Activated T-helper 1 cell treated with anti-CD3 and anti-CD28 coated beads, Interleukin-12 subunit alpha, Interleukin-12 subunit beta, Interleukin-2, Interleukin-4 antibody, amounts not matched to agents 30 ng/mL and 10 ng/mL and 1 ng/mL, durations not matched to agents 14 hours and 24 hours and 36 hours (primary cell): ENCODE results near the gene RPUSD3. TPM values are rescaled to one million over a fixed set of nuclear protein-coding genes. Genes with fewer than 3 reads are reported as not detected.

Source experiments
- DNase-seq: peaks from one replicate; pipeline ENCODE4 v3.0.0; 2021; ENCODE audit warnings: low spot score
- H3K27ac Mint-ChIP-seq: one replicate; pipeline ENCODE4 v1.8.0; 2021; ENCODE audit warnings: mild to moderate bottlenecking, mixed read lengths
- H3K27me3 Mint-ChIP-seq: one replicate; pipeline ENCODE4 v1.8.0; 2022; ENCODE audit warnings: mild to moderate bottlenecking, moderate library complexity, mixed read lengths; ENCODE audit not compliant: insufficient read depth
- H3K36me3 Mint-ChIP-seq: one replicate; pipeline ENCODE4 v1.8.0; 2021; ENCODE audit warnings: low read depth, mixed read lengths
- H3K4me1 Mint-ChIP-seq: one replicate; pipeline ENCODE4 v1.8.0; 2021; ENCODE audit warnings: low read depth, mixed read lengths
- H3K4me3 Mint-ChIP-seq: one replicate; pipeline ENCODE4 v1.8.0; 2021; ENCODE audit warnings: mild to moderate bottlenecking, moderate library complexity, mixed read lengths
- H3K9me3 Mint-ChIP-seq: one replicate; pipeline ENCODE4 v1.8.0; 2021; ENCODE audit warnings: mixed read lengths
- intact Hi-C: fragments of 100-400 bp; cut with micrococcal nuclease; formaldehyde crosslinking; loops from one replicate; pipeline ENCODE4 v1.15.1; 2024
- total RNA-seq: library from RNA; stranded (reverse); gene quantifications from 2 replicates; pipeline ENCODE4 v1.2.3, GENCODE V29; 2022

The RPUSD3 gene
- total RNA-seq, 1 donor from 2014 or later: 79.5 TPM

GRCh38 chr3:9838856-9839255 lies 5.0 kb downstream of the RPUSD3 start:
- H3K36me3 Mint-ChIP-seq: peaks cover 32% of the 10 kb centered on the region
- no peaks in the 10 kb centered on the region for H3K9me3 Mint-ChIP-seq
- H3K4me3 Mint-ChIP-seq: no peak overlapping the region
- H3K27ac Mint-ChIP-seq: no peak overlapping the region
- peaks cover 10% of the 10 kb centered on the region for H3K4me1 Mint-ChIP-seq
- DNase-seq: no peak
- H3K27me3 Mint-ChIP-seq: no peaks in the 10 kb centered on the region
- intact Hi-C loops: no loop called here

GRCh38 chr3:9837701-9838582 lies 5.9 kb downstream of the RPUSD3 start:
- no peak for DNase-seq
- Mint-ChIP-seq H3K4me3 (no peak overlapping the region), H3K36me3 (peaks cover 32% of the 10 kb centered on the region), H3K27me3 (no peaks in the 10 kb centered on the region), H3K9me3 (no peaks in the 10 kb centered on the region), H3K27ac (no peak overlapping the region), H3K4me1 (peaks cover 10% of the 10 kb centered on the region)
- intact Hi-C loops: no loop called here

- Mint-ChIP-seq H3K4me1 (peaks cover 7% of the 10 kb centered on the region), H3K27me3 (no peaks in the 10 kb centered on the region), H3K4me3 (no peak overlapping the region), H3K9me3 (no peaks in the 10 kb centered on the region), H3K27ac (no peak overlapping the region), H3K36me3 (peaks cover 18% of the 10 kb centered on the region)
- no peak for DNase-seq
- intact Hi-C loops: no loop called here
Observed at GRCh38 chr3:9834520-9835380, 9.1 kb downstream of the RPUSD3 start.

- H3K4me3 Mint-ChIP-seq: no peak overlapping the region
- no peak for DNase-seq
- H3K27ac Mint-ChIP-seq: no peak overlapping the region
- intact Hi-C loops: no loop called here
- peaks cover 19% of the 10 kb centered on the region for H3K36me3 Mint-ChIP-seq
- no peaks in the 10 kb centered on the region for H3K27me3 Mint-ChIP-seq
- no peaks in the 10 kb centered on the region for H3K9me3 Mint-ChIP-seq
- H3K4me1 Mint-ChIP-seq: peaks cover 7% of the 10 kb centered on the region
Observed at GRCh38 chr3:9833078-9833477, 10.7 kb downstream of the RPUSD3 start.

GRCh38 chr3:9831253-9831652 lies 12.6 kb downstream of the RPUSD3 start:
- H3K4me3 Mint-ChIP-seq: no peak overlapping the region

GRCh38 chr3:9828801-9829755 lies 14.7 kb downstream of the RPUSD3 start:
- H3K9me3 Mint-ChIP-seq: no peaks in the 10 kb centered on the region
- intact Hi-C loops: no loop called here
- no peak overlapping the region for H3K27ac Mint-ChIP-seq
- H3K4me1 Mint-ChIP-seq: peaks cover 7% of the 10 kb centered on the region
- no peaks in the 10 kb centered on the region for H3K27me3 Mint-ChIP-seq
- no peak for DNase-seq
- H3K4me3 Mint-ChIP-seq: no peak overlapping the region
- H3K36me3 Mint-ChIP-seq: peaks cover 13% of the 10 kb centered on the region

More at GRCh38 chr3:9831253-9831652, 12.6 kb downstream of the RPUSD3 start:
- intact Hi-C loops: no loop called here
- Mint-ChIP-seq H3K27ac (no peak overlapping the region), H3K9me3 (no peaks in the 10 kb centered on the region), H3K4me1 (peaks cover 7% of the 10 kb centered on the region), H3K36me3 (peaks cover 23% of the 10 kb centered on the region), H3K27me3 (no peaks in the 10 kb centered on the region)
- DNase-seq: no peak

- intact Hi-C loops: no loop called here
- Mint-ChIP-seq H3K4me1 (peaks cover 7% of the 10 kb centered on the region), H3K27ac (no peak overlapping the region), H3K27me3 (no peaks in the 10 kb centered on the region), H3K4me3 (no peak overlapping the region), H3K36me3 (peaks cover 12% of the 10 kb centered on the region), H3K9me3 (no peaks in the 10 kb centered on the region)
- DNase-seq: peak; percentile 28
Observed at GRCh38 chr3:9826815-9827573, 16.8 kb downstream of the RPUSD3 start.

- Mint-ChIP-seq H3K27me3 (no peaks in the 10 kb centered on the region), H3K36me3 (peaks cover 13% of the 10 kb centered on the region), H3K27ac (no peak overlapping the region), H3K4me1 (no peaks in the 10 kb centered on the region), H3K9me3 (no peaks in the 10 kb centered on the region), H3K4me3 (no peak overlapping the region)
- DNase-seq: no peak
- intact Hi-C loops: no loop called here
Observed at GRCh38 chr3:9825451-9826040, 18.3 kb downstream of the RPUSD3 start.

GRCh38 chr3:9820946-9821345 lies 22.9 kb downstream of the RPUSD3 start:
- no peak overlapping the region for H3K27ac Mint-ChIP-seq
- peaks cover 16% of the 10 kb centered on the region for H3K36me3 Mint-ChIP-seq
- no peaks in the 10 kb centered on the region for H3K27me3 Mint-ChIP-seq
- intact Hi-C loops: no loop called here
- no peak for DNase-seq
- H3K4me3 Mint-ChIP-seq: no peak overlapping the region
- H3K4me1 Mint-ChIP-seq: peaks cover 7% of the 10 kb centered on the region
- no peaks in the 10 kb centered on the region for H3K9me3 Mint-ChIP-seq

GRCh38 chr3:9820543-9820942 lies 23.3 kb downstream of the RPUSD3 start:
- Mint-ChIP-seq H3K36me3 (peaks cover 17% of the 10 kb centered on the region), H3K4me3 (no peak overlapping the region), H3K27ac (no peak overlapping the region), H3K27me3 (no peaks in the 10 kb centered on the region), H3K4me1 (peaks cover 7% of the 10 kb centered on the region), H3K9me3 (no peaks in the 10 kb centered on the region)
- DNase-seq: no peak
- intact Hi-C loops: no loop called here

- DNase-seq: no peak
- H3K9me3 Mint-ChIP-seq: no peaks in the 10 kb centered on the region
- H3K36me3 Mint-ChIP-seq: peaks cover 17% of the 10 kb centered on the region
- H3K4me1 Mint-ChIP-seq: peaks cover 7% of the 10 kb centered on the region
- H3K4me3 Mint-ChIP-seq: no peak overlapping the region
- intact Hi-C loops: no loop called here
- H3K27me3 Mint-ChIP-seq: no peaks in the 10 kb centered on the region
- peak overlapping the region; percentile 19 for H3K27ac Mint-ChIP-seq
Observed at GRCh38 chr3:9818666-9819335, 25.0 kb downstream of the RPUSD3 start.
